Activated B cell treated with CpG ODN at 0.5 μM for 24 hours (primary cell): ENCODE results near the gene HS3ST6. TPM values are rescaled to one million over a fixed set of nuclear protein-coding genes. Genes with fewer than 3 reads are reported as not detected.

Experiments used
- ATAC-seq: fragments of 200-7000 bp; cut with Tn5 transposase; one replicate; pipeline ENCODE4 v1.10.0; 2021; ENCODE audit warnings: low read depth, mild to moderate bottlenecking, moderate library complexity
- CTCF ChIA-PET: fragments of 350-600 bp; sonication (Branson Sonifier 250); formaldehyde crosslinking; loops from one replicate; lab custom pipeline; 2021; ENCODE audit warnings: antibody characterized with exemption; lab: Charles Lee
- POLR2A ChIA-PET: fragments of 350-600 bp; sonication (Branson Sonifier 250); formaldehyde crosslinking; loops from one replicate; lab custom pipeline; 2021; ENCODE audit warnings: antibody characterized with exemption; lab: Charles Lee
- DNase-seq: peaks from one replicate; pipeline ENCODE4 v3.0.0; 2022
- H3K27ac Mint-ChIP-seq: one replicate; pipeline ENCODE4 v1.8.0; 2020; ENCODE audit warnings: mixed read lengths
- H3K27me3 Mint-ChIP-seq: one replicate; pipeline ENCODE4 v1.8.0; 2021; ENCODE audit warnings: mixed read lengths
- H3K36me3 Mint-ChIP-seq: one replicate; pipeline ENCODE4 v1.8.0; 2021; ENCODE audit warnings: low read depth, mixed read lengths
- H3K4me1 Mint-ChIP-seq: one replicate; pipeline ENCODE4 v1.8.0; 2021; ENCODE audit warnings: mixed read lengths
- H3K4me3 Mint-ChIP-seq: one replicate; pipeline ENCODE4 v1.8.0; 2020; ENCODE audit warnings: mild to moderate bottlenecking, mixed read lengths
- H3K9me3 Mint-ChIP-seq: one replicate; pipeline ENCODE4 v1.8.0; 2020; ENCODE audit warnings: mixed read lengths
- intact Hi-C: fragments of 100-400 bp; cut with micrococcal nuclease; formaldehyde crosslinking; loops from one replicate; pipeline ENCODE4 v1.15.1; 2024
- total RNA-seq: library from RNA; stranded (reverse); gene quantifications from 2 replicates; pipeline ENCODE4 v1.2.3, GENCODE V29; 2022
- TF ChIP-seq, protein P1 (sequence below): fragments of 200-600 bp; IDR thresholded peaks from one replicate; pipeline ENCODE4 v1.8.0; 2022; ENCODE audit warnings: antibody characterized with exemption, mild to moderate bottlenecking

Gene HS3ST6
- total RNA-seq, 1 donor from 2014 or later = not detected

DNA sequence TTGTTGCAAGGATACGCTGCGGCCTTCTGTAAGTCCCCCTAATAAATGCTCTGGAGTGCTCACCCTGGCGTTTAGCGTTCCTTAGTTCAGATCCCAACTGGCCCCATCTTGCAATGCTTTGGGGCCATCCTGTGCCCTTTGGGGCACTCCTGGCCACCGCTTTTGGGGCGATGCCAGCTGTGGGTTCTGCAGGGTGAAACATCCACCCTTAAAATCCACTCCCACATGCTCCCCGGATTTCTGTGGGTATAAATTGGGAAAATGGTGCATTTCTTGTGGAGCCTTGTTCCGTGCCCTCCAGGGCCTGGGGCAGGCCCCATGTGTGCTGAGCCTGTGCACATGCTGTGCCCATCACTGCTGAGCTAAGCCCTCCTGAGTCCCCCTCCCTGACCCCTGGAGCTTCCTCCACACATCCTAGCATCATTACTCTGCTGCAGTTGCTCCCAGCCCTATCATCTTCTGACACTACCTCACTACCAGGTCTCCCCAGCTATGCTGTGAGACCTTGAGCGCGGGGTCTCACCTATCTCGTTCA, 18.8 kb upstream of the HS3ST6 start:
- POLR2A ChIA-PET = no interaction called here
- TF ChIP-seq, protein P1, sequence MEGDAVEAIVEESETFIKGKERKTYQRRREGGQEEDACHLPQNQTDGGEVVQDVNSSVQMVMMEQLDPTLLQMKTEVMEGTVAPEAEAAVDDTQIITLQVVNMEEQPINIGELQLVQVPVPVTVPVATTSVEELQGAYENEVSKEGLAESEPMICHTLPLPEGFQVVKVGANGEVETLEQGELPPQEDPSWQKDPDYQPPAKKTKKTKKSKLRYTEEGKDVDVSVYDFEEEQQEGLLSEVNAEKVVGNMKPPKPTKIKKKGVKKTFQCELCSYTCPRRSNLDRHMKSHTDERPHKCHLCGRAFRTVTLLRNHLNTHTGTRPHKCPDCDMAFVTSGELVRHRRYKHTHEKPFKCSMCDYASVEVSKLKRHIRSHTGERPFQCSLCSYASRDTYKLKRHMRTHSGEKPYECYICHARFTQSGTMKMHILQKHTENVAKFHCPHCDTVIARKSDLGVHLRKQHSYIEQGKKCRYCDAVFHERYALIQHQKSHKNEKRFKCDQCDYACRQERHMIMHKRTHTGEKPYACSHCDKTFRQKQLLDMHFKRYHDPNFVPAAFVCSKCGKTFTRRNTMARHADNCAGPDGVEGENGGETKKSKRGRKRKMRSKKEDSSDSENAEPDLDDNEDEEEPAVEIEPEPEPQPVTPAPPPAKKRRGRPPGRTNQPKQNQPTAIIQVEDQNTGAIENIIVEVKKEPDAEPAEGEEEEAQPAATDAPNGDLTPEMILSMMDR = no peak
- CTCF ChIA-PET = no interaction called here
- intact Hi-C loops = no loop called here
- H3K27ac Mint-ChIP-seq = no peak overlapping the region
- H3K27me3 Mint-ChIP-seq = no peaks in the 10 kb centered on the region
- no peak overlapping the region for H3K4me3 Mint-ChIP-seq
- ATAC-seq (no peak), DNase-seq (no peak)
- H3K36me3 Mint-ChIP-seq = peaks cover 21% of the 10 kb centered on the region
- peaks cover 13% of the 10 kb centered on the region for H3K4me1 Mint-ChIP-seq
- H3K9me3 Mint-ChIP-seq = no peaks in the 10 kb centered on the region

DNA sequence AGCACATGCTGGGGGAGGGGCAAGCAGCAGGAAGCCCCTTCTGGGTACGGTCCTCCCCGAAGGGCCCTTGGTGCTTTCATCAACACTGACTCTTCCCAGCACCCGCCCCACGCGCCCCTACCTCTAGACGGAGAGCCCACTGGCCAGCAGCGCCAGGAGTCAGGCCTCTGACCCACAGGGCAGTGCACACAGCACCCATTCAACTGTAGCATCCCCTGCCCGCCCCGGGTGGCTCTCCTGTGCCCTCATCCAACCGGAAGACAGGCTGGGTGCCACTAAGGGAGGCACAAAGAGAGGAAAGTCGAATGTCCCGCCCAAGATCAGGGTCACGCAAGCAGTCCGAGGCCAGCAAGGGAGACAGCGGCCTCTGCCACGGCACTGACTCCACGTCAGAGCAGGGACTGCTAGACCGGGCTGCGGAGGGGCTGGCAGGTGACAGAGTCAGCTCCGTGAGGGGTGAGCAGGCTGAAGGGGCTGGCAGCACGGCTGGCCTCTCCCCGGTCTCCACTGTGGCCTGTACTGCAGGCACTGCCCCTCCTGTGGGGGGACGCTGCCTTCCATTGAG, 15.0 kb upstream of the HS3ST6 start:
- POLR2A ChIA-PET = no interaction called here
- no peak for ATAC-seq

DNA sequence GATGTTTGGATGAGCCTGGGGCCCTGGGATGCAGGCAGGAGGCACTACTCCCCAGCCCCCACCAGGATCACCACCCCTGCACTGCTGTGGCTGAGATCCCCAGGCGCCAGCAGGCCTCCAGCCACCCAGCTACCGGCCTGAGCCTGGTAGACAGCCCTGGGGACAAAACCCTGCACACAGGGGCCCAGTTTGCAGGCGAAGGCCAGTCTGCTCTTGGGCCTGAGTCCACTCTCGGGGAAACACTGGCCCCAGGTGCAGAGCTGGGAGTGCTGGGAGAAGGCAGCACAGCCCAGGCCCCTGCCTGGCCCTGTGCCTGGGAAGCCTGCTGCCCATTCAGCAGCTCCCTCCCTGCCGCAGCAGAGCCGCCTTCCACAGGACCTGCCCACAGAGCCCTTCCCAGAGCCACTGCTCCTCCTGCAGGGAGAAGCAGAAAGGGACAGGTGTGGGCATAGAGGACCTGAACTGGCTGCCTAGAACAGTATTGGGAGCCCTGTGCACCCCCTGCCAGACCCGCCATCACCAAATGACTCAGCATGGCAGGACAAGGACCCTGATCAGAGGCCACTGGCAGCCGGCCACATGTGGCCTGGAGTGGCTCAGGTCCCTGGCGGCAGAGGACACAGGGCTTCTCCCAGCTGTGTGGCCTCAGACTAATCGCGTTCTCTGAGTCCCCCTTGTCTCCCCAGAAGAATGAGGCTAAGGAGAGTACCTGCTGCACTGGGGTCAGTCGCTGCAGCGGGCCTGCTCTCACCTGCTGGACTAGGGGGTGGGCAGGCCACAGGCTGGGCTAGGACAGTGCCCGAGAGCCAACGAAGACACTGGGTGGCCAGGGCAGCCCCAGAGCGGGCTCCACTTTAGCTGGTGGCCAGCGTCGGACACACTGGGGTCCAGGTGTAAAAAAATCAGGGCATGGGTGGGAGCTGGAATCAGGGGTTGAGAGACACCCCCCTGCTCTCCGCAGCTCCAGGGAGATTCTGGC, 14.1 kb upstream of the HS3ST6 start:
- Mint-ChIP-seq H3K27me3 (no peaks in the 10 kb centered on the region), H3K27ac (no peak overlapping the region), H3K36me3 (peaks cover 3% of the 10 kb centered on the region), H3K4me1 (peaks cover 2% of the 10 kb centered on the region), H3K9me3 (no peaks in the 10 kb centered on the region), H3K4me3 (no peak overlapping the region)
- DNase-seq (no peak), ATAC-seq (no peak)
- TF ChIP-seq, protein P1 = no peak
- CTCF ChIA-PET = no interaction called here
- POLR2A ChIA-PET = no interaction called here
- intact Hi-C loops = no loop called here

More for the DNA sequence above, 15.0 kb upstream of the HS3ST6 start:
- CTCF ChIA-PET = no interaction called here
- DNase-seq = no peak
- Mint-ChIP-seq H3K9me3 (no peaks in the 10 kb centered on the region), H3K27ac (no peak overlapping the region), H3K4me1 (peaks cover 2% of the 10 kb centered on the region), H3K4me3 (no peak overlapping the region), H3K36me3 (peaks cover 8% of the 10 kb centered on the region), H3K27me3 (no peaks in the 10 kb centered on the region)
- intact Hi-C loops = no loop called here
- TF ChIP-seq, protein P1 = no peak

DNA sequence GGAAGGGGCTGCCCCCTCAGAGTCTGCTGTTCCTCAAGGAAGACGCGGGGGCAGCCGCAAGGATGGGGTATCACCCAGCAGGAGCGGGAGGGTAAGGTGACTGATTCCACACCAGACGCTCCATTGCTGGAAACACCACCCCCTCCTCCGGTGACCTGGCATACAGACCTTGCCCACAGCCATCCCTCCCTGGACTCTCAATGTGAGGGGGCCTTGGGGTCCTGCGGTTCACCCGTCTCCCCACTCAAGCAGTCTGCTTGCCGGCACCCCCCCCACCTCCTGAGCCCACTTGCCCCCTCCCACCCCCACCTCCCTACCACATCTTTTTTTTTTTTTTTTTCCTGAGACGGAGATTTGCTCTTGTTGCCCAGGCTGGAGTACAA, 12.1 kb upstream of the HS3ST6 start:
- no peak overlapping the region for H3K4me3 Mint-ChIP-seq
- H3K27ac Mint-ChIP-seq = no peak overlapping the region
- TF ChIP-seq, protein P1 = no peak
- ChIA-PET CTCF (no interaction called here), POLR2A (no interaction called here)
- DNase-seq (no peak), ATAC-seq (no peak)
- H3K36me3 Mint-ChIP-seq = no peaks in the 10 kb centered on the region
- H3K4me1 Mint-ChIP-seq = peaks cover 2% of the 10 kb centered on the region
- peaks cover under 1% of the 10 kb centered on the region for H3K27me3 Mint-ChIP-seq
- H3K9me3 Mint-ChIP-seq = no peaks in the 10 kb centered on the region
- intact Hi-C loops = no loop called here
